Measurements from ENCODE around the gene LMTK2. TPM values are rescaled to one million over a fixed set of nuclear protein-coding genes. Genes with fewer than 3 reads are reported as not detected.

LMTK2 gene
- polyA plus RNA-seq, 1 donor: 8.3 TPM

DNA sequence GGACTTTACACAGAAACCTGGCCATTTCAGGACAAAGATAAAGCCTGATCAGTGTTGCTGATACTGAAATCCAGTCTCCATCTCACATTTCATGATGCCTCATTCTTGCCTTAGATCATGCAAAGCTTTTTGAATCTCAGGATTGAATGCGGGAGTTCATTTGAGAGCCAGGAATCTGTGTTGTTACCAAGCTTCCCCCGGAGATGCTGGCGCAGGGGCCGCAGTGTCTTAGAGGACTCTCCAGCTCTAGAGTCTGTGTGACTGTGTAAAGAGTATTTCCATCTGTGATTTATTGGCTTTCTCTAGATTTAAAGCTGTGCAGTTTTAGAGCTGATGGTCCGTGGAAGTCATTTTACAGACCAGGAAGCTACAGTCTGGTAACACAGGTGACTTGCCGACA, 32.0 kb downstream of the LMTK2 start:
- no peak for DNase-seq

DNA sequence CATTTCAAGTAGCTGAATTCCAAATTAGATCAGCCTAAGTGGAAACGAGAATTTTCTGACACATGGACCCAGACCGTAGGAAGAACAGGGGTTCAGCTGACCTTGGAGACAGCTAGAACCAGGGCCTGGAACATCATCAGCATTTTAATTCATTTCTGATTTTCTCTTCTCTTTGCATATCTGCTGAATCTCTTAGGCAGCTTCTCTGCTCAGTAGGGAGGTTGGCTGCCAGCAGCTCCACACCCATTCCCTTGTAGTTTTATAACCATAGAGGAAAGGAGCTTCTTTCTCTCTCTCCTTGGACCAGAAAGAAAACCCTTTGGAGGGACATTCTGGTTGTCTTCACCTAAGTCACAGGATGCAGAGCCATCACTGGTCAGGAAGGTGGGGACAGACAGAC, 36.0 kb downstream of the LMTK2 start:
- no peak for DNase-seq

DNA sequence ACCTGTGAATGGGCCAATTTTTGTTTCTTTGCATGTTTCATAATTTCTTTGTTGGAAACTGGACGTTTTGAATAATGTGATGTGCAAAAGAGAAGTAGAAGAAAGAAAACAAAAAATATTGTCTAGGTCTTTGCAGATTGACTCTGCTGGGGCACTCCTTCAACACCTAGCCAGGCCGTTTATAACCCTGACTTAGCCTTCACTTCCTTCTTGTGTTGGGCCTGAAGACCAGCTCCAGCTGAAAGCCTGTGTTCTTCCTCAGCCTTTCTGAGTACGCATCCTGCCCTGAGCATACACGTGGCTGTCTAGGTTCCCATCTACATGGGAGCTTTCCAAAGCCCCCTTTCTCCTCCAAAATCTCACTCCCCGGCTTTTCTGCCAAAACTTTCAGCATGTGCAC, 41.9 kb downstream of the LMTK2 start:
- no peak for DNase-seq

DNA sequence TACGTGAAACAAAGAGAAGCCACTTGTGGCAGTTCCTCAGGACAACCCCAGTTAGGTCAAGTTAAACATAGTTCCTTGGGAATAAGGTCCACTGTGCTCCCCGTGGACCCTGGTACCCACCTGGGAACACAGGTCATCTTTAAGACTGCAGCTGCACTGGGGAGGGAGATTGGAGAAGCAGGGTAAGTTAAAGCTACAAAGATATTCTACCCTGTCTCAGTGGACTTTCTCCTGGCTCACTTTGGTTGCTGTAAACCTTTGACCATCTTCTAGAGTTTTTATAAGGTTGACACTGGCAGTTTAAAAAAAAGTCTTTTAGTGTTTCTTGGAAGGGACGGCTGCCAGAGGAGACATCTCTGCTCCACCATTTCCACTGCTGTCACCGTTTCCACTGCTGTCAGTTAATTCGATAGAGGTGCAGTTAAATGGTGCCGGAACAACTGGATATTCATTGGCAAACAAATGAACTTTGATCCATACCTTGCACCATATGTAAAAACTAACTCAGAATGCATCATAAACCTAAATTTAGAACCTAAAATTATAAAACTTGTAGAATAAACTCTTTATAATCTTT, 42.5 kb downstream of the LMTK2 start:
- DNase-seq: no peak

DNA sequence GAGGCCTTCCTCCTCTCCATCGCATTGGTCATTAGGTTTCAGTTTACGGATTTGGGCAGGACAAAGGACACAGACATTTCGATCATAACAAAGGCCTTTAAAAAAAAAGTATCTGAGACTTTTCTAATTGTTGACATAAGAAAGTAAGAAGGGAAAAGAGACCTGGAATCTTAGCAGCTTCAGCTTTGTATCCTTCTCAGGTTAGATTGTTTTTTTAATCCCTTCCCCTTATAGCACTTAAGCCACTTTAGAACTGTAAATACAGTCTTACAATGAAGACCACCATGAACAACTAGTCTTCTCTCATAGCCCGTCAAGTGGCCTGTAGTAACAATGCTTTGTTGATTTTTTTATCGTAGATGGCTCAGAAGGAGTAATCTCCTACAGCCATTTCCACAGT, 45.2 kb downstream of the LMTK2 start:
- no peak for DNase-seq

DNA sequence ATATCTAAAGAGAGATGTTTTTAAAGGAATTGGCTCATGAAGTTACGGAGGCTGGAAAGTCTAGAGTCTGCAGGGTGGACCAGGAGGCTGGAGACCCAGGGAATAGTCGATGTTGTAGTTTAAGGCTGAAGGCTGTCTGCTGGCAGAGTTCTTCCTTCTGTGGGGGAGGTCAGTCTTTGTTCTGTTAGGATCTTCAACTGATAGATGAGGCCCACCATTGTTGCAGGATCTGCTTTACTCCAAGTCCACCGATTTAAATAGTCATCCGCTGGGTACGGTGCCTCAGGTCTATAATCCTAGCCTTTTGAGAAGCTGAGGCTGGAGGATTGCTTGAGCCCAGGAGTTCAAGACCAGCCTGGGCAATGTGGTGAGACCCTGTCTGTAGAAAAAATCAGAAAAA, 50.0 kb downstream of the LMTK2 start:
- no peak for DNase-seq

DNA sequence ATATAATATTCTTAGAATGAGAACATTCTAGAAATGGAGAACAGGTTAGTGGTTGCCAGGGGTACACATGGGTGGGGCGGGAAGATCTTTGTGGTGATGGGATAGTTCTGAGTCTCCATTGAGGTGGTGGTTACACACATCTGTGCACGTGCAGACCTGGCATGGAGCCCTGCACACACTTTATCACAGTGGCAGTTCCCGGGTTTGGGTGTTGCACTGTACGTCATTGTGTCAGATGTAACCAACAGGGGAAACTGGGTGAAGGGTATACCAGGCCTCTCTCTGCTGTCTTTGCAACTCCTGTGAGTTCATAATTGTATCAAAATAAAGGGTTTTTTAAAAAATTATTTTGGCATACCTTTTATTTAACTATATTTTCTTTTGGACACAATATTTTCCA, 51.1 kb downstream of the LMTK2 start:
- DNase-seq: no peak

DNA sequence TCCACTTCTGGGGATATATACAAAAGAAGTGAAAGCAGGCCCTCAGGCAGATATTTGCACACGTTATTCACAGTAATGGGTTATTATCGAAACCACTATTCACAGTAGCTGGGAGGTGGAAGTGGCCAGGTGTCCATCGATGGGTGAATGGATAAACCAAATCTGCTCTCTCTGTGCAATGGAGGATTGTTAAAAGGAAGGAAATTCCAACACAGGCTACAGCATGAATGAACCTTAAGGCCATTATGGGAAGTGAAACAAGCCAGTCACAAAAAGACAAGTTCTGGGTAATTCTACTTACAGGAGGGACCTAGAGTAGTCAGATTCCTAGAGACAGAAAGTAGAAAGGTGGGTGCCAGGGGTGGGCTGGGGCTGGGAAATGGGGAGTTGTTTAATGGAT, 56.1 kb downstream of the LMTK2 start:
- DNase-seq: no peak

DNA sequence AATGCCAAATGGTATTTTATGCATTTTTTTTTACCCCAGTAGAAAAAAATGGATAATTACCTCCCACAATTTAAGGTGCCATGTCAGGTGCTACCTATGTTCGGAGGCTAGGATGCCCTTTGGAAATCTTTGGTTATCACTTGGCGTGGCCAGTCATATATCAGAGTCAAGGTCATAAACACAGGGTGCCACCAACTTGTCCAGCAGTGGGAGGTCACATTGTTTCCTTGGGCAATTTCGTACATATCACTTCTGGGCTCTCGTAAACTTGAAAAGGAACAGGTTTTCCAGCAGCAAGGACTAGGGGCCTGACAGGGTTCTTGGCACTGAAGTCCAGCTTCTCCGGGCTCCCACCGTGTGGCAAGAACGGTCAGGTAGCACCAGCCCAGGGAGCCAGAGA, 56.6 kb downstream of the LMTK2 start:
- no peak for DNase-seq

DNA sequence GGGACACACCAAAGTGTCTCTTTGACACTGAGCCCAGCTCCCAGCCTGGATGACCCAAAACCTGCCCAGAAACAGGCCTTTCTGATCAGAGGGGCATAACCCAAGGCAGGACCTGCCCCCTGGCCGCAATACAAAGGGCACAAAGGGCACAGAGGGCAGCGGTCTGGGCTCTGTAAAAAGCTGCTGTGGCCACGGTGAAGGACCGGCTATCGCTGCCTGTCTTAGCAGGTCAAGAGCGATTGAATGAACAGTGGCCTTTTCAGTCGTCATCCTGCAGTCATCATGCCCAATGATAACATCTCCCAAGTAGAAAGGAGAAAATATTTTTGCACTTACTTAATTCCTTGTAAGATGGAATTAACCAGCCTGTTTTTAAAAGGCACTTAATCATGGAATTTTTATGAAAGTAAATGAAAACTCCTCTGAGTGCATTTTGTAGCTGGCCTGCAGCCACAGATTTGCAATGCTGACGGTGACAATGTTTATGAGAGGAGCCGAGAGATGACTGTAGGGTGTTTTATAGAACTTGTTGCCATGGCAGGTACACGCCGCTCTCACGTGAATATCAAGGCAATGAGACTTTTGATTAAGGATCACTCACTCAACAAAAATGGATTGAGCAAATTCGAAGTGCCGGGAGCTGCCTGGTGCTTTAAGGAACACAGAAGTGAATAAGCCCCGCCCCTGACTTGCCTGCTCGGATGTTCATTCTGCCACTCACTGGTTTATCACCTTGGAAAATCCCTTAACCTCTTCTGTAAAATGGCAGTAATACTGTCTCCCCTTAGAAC, 57.2 kb downstream of the LMTK2 start:
- no peak for DNase-seq

DNA sequence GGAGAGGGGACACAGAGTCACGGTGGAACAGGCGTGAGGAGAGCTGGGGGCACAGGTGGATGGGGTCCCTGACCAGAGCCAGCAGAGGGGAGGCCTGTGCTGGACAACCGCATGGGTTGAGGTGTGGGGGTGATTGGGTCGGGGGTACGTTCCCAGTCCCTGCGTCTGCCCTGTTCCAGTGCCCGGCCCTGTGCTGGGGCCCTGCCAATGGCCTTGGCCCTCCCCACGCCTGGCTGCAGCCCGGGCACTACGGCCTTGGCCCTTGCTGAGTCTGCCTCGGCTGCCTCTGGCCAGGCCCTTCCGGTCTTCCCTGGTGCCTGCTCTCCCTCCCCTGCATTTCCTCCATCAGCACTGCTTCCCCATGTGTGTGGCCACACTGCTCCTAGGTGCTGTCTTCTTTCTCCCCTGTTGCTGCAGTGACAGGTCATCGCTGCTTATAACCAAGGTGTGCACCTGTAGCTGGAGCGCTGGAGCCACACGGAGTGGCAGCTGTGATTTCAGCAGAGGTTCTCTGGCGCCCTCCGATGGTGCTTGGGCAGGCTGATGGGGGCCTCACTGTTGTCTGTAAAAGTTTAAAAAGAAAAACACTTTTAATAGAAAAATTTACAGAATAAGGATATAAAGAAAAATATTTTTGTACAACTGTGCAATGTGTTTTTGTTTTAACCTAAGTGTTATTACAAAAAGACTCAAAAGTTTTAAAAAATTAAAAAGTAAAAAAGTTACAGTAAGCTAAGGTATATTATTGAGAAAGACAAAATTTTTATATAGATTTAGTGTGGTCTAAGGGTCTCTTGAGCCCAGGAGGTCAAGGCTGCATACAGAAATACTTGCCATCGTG, 59.4 kb downstream of the LMTK2 start:
- no peak for DNase-seq

DNA sequence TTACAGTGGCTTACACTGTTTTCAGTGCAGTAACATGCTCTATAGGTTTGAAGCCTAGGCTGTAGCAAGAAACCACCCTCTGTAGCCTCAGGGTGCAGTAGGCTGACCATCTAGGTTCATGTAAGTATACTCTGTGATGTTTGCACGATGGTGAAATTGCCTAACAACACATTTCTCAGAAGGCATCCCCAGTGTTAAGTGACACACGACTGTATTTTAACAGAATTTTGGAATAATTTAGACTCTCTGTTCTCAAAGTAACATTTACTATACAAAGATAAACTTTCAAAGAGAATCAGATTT, 60.0 kb downstream of the LMTK2 start:
- no peak for DNase-seq

DNA sequence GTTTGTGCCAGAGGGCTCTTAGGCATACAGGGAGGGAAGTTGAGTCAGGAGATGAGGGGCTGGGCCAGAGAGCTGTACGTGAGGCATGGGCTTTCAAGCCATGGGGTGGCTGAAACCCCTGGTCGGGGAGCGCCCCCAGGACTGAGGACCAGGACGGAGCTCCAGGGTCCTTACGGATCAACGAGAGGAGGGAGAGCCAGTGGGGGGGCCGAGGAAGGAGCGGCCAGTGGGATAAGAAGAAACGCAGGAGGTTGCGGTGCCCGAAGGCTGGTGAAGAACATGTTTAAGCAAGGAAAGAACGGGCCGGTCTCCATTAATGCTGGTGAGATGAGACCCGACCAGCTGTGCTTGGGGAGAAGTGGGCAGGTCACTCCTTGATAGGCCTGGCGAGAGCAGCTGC, 61.0 kb downstream of the LMTK2 start:
- DNase-seq: no peak

DNA sequence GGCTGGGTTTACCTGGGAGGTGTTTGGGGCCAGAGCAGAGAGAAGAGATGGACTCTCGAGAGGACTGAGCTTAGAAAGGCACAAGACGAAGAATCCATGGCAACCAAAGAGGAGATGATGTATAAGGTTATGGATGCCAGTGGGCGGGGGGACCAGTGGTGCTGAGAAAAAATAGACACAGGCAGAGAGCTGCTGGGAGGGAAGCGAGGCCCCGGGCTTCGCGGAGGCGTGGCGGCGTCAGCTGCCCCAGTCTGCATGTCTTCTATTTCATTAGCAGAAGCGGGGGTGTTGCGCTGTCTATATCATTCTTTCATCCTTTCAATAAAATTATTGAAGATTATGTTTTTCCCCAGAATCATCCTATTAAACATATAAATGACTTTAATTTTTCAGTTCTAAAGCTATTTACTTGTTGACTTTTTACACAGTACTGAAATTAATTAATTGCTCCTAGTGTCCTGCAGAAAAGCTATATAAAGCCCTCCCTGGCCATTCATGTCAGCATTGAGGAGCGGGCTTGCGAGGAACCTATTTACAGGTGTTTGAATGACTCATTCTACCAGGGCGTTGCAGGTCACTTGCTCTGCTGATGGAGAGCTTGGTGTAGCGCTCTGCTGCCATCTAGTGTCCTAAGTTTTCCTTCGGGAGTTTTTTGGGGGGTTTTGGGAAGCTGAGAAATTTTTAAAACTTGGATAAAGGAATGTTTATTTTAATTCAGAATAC, 61.7 kb downstream of the LMTK2 start:
- peak; percentile 57 for DNase-seq

DNA sequence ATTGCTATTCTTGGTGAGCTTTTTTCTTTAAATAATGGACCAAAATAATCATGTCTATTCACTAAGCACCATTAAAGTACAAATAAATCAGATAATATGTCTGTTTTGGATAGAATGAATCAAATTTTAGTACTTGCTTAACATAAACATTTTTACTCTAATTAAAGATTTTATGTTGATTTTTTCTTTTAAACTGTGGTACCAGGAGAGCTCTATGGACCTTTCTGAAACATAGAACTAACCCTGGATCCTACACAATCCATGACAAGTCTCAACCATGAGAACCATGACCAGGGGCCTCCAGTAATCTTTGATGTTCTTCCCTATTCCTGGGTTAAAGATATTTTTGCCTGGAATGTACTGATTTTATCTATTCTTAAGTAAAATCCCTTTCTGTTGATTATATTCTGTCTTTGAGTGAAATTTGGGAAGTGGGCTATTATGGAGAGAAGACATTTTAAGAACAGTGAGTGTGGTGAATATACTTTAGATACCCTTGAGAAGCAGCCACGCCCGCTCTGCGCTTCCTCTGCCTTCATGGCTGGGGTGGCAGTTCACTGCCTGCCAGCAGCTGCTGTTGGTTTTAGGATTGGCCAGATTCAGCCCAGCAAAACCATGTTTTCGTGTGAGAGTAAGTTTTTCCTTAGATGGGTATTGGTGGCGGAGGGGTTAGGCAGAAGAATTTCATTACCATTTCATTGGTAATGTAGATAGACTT, 62.4 kb downstream of the LMTK2 start:
- no peak for DNase-seq

DNA sequence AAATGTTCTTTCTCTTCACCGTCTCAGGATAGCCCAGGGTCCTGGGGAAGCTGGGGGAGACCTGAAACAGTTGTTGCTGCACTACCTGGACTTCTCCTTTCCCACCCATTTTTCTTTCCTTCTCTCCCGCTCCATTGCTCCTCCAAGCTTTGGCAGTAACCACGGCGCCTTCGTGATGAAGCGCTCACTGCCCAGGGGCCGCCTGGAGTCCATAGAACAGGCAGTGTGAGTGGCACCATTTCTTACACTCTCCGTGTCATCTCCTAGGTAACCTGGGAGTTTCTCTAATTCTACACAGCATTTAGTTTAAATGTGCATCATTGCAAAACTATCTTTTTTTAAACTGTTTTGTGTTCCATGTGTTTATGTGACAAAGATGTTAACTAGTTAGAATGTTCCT, 64.3 kb downstream of the LMTK2 start:
- no peak for DNase-seq

DNA sequence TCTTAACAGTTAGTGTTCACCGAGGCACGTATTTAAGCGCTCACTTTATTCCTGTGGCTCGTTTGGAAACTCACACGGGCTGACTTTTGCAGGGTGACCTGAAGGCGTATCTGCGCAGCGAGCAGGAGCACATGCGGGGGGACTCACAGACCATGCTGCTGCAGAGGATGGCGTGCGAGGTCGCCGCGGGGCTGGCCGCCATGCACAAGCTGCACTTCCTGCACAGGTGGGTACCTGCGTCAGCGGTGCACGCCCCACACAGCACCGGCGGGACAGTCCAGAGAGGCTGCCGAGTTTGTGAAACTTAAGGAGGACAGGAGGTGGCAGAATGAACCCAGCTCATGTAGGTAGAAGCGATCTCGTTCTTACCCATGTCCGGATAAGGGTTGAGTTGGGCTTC, 64.8 kb downstream of the LMTK2 start:
- DNase-seq: no peak

DNA sequence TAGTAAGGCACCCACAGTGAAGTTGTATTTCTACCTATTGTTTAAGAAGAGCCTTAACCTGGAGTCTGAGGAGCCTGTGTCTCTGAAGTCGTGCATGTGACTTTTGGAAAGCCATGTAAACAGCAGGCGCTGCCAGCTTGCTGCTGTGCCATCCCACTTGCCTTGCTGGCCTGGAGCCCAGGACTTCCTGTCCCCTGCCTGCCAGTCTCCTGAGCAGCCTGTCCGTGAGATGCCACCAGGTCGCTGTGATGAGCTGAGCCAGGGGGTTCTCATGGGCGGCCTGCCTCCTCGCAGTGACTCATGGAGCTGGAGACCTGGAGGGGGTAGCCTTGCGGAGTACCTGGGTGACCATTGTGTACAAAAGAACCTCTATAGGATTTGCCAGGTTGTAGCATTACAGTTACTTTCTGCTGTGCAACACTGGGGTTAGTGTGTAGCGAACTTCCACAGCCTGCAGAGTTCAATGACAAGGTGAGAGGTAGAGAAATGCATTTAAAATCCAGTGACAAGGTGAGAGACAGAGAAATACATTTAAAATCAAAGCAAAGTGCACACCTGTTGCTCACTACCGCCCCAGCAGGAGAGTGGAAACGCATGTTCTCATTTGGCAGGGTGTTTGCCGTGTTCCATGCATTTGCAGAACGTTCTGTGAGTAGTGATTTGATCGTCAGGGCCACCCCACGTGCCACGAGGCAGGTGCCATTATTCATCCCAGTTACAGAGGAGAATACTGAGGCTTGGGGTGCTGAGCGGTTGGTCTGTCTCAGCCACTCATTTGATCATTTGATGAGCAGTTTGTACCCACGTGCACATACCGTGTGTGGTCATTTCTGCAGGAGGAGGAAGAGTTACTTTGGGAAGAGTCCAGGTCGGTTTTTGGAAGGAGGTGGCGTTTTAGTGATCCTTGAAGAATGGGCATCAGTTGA, 67.9 kb downstream of the LMTK2 start:
- DNase-seq: no peak

DNA sequence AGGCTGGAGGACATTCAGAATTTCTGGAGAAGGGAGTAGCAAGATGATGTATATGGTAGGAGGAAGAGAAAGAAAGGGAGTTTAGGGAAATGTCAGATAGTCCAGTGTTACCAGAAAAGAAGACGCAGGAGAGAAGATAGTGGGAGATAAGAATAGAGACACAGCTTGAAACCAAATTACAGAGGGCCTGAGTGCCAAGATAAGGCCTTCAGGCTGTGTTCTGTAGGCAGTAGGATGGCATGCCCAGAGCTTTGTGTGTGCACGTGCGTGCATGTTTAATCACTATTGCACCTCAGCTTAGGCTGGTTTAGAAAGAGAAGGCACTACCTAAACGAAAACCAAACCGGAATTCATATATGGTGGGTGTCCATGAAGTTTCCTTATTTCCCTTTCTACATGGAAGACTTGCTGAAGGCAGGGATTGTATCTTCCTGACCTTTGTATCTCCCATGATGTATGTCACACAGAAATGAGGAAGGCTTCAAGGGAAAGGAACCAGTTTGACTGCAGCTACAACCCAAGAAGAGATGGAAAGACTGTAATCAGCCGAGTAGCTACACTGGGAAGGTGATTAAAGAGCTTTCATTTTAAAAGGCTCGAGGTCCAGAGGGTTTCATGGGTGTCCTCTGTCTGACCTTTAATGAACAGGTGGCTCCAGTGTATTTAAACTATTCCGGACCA, 68.7 kb downstream of the LMTK2 start:
- DNase-seq: no peak

DNA sequence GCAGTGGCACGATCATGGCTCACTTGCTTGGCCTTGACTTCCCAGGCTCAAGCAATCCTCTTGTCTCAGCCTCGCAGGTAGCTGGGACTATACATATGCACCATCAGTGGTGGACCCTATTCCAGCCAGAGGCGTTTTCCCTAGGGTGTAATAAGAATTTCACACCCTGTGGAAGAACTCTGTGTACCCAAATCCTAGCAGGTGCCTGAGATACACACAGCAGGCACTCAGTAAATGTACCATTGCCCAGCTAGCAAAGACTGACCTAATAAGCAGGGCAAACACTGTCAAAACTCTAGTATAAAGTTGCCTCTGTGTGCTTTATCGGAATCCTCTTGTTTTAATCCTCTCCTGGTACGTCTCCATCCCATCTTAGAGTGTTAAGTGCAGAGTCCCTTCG, 70.9 kb downstream of the LMTK2 start:
- DNase-seq: no peak

DNA sequence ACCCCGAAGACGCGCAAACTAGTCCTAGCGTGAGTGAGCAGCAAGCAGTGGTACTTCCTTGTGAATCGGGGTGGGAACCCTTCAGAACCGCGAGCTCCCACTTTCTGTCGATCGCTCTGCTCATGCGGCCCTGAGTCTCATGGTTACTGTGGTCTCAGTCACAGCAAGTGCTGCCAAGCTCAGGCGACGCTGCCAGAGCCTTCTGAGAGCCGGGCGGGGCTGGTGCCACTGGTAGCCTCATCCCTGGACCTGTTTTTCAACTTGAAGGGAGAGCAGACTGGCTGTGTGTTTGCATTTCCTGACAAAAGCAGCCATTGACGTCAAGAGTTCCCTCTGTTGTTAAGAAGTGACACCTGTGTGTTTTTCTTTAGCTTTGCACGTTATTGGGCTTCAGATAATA, 71.7 kb downstream of the LMTK2 start:
- DNase-seq: no peak

Data from hindlimb muscle (tissue), 1 donor.